GM12878 (cell line): ENCODE measurements around the gene PRICKLE3. TPM values are rescaled to one million over a fixed set of nuclear protein-coding genes. Genes with fewer than 3 reads are reported as not detected.

Experiments used
- ATAC-seq: fragments of 200-7000 bp; cut with Tn5 transposase; 3 replicates; pipeline ENCODE4 v1.9.1; 2020; ENCODE audit warnings: mild to moderate bottlenecking, moderate library complexity
- BruUV-seq: library from RNA; stranded (reverse); fragments of 400-500 nt; replicated peaks from 2 replicates; lab custom pipeline; 2021; lab: Mats Ljungman, UMichigan
- CTCF ChIA-PET: fragments of 300-600 bp; sonication (Branson Sonifier 250); formaldehyde crosslinking; extraction: SDS; loops from one replicate; lab custom pipeline; 2021; ENCODE audit warnings: inconsistent platforms; lab: Yijun Ruan, JAX
- POLR2A ChIA-PET: fragments of 350-600 bp; formaldehyde crosslinking; extraction: SDS; loops from one replicate; lab custom pipeline; 2021; ENCODE audit warnings: inconsistent platforms; lab: Charles Lee
- RAD21 ChIA-PET: fragments of 300-600 bp; sonication (Branson Sonifier 250); formaldehyde crosslinking; loops from one replicate; lab custom pipeline; 2023; ENCODE audit warnings: antibody characterized with exemption; ENCODE audit not compliant: unreplicated experiment; lab: Charles Lee
- SMC1A ChIA-PET: fragments of 300-600 bp; sonication (Branson Sonifier 250); formaldehyde crosslinking; loops from one replicate; lab custom pipeline; 2023; ENCODE audit not compliant: unreplicated experiment, uncharacterized antibody; lab: Charles Lee
- DNase-seq: peaks from one replicate; pipeline ENCODE4 v3.0.0-alpha.2; 2011; ENCODE audit warnings: low read depth, low spot score
- FAIRE-seq: peaks from 3 replicates; lab custom pipeline; 2011; peaks lifted over from hg19 to GRCh38; lab: Jason Lieb, UNC
- H2AFZ ChIP-seq: 2 replicates; pipeline ENCODE4 v1.6.0; 2011; ENCODE audit warnings: low read depth, low read length, control low read depth; ENCODE audit not compliant: control insufficient read depth
- H3K27ac ChIP-seq: 2 replicates; pipeline ENCODE4 v1.5.1; 2011; ENCODE audit warnings: control low read depth; ENCODE audit not compliant: control insufficient read depth, insufficient read depth
- H3K27me3 ChIP-seq, 2 experiments: replicated peaks in 1 of 2; 2 replicates each; pipeline versions ENCODE4 v1.6.0 to v1.6.1; 2011; ENCODE audit warnings: low read length in 1 of 2; ENCODE audit not compliant: control insufficient read depth in 2 of 2, insufficient read depth in 2 of 2
- H3K36me3 ChIP-seq, 2 experiments: 2 replicates each; pipeline ENCODE4 v1.5.1; 2011; ENCODE audit warnings: low read length in 1 of 2; ENCODE audit not compliant: control insufficient read depth in 2 of 2, insufficient read depth in 2 of 2
- H3K4me1 ChIP-seq: 2 replicates; pipeline ENCODE4 v1.6.1; 2011; ENCODE audit warnings: mild to moderate bottlenecking, low read length, moderate library complexity, mixed read lengths; ENCODE audit not compliant: control insufficient read depth, insufficient read depth
- H3K4me2 ChIP-seq: 2 replicates; pipeline ENCODE4 v1.6.0; 2011; ENCODE audit warnings: control low read depth; ENCODE audit not compliant: control insufficient read depth, insufficient read depth
- H3K4me3 ChIP-seq: fragments of 200-600 bp; sonication (generic); 2 replicates; pipeline ENCODE4 v1.5.1; 2016
- H3K79me2 ChIP-seq: 2 replicates; pipeline ENCODE4 v1.6.0; 2011; ENCODE audit warnings: low read length; ENCODE audit not compliant: control insufficient read depth, insufficient read depth
- H3K9ac ChIP-seq: 2 replicates; pipeline ENCODE4 v1.8.0; 2011; ENCODE audit warnings: low read length, control low read depth, mixed read lengths; ENCODE audit not compliant: control insufficient read depth, insufficient read depth
- H3K9me3 ChIP-seq: replicated peaks from 3 replicates; pipeline ENCODE4 v1.5.1; 2011; ENCODE audit warnings: mild to moderate bottlenecking, low read length; ENCODE audit not compliant: control insufficient read depth, insufficient read depth
- H4K20me1 ChIP-seq: 2 replicates; pipeline ENCODE4 v1.6.0; 2011; ENCODE audit not compliant: control insufficient read depth, insufficient read depth
- ATF7 ChIP-seq: fragments of 450-650 bp; IDR thresholded peaks from 2 replicates; pipeline ENCODE4 v1.6.1; 2016; ENCODE audit warnings: low read depth, mild to moderate bottlenecking
- DPF2 ChIP-seq: fragments of 450-650 bp; IDR thresholded peaks from 2 replicates; pipeline ENCODE4 v1.6.1; 2017; ENCODE audit warnings: mild to moderate bottlenecking
- EED ChIP-seq: sonication (generic); IDR thresholded peaks from 2 replicates; pipeline ENCODE4 v1.6.1; 2016; ENCODE audit warnings: antibody characterized with exemption, low read depth
- ELK1 ChIP-seq: IDR thresholded peaks from 2 replicates; pipeline ENCODE4 v1.6.1; 2012; ENCODE audit warnings: low read depth, low read length, improper control_type of control experiment
- EZH2 ChIP-seq: IDR thresholded peaks from 2 replicates; pipeline ENCODE4 v1.6.1; 2012; ENCODE audit warnings: low read depth, mild to moderate bottlenecking, control low read depth, inconsistent platforms, low read length, borderline replicate concordance; ENCODE audit not compliant: control insufficient read depth
- FOS ChIP-seq: IDR thresholded peaks from 3 replicates; pipeline ENCODE4 v1.6.1; 2011; ENCODE audit warnings: borderline replicate concordance; ENCODE audit not compliant: insufficient read length; ENCODE audit errors: extremely low read depth
- HDGF ChIP-seq: fragments of 450-650 bp; IDR thresholded peaks from 2 replicates; pipeline ENCODE4 v1.6.1; 2016; ENCODE audit warnings: antibody characterized with exemption
- MEF2B ChIP-seq: fragments of 450-650 bp; IDR thresholded peaks from 2 replicates; pipeline ENCODE4 v1.6.1; 2018; ENCODE audit warnings: mild to moderate bottlenecking, moderate library complexity; ENCODE audit not compliant: partially characterized antibody, poor library complexity, severe bottlenecking
- NFYA ChIP-seq: IDR thresholded peaks from 2 replicates; pipeline ENCODE4 v1.6.1; 2011; ENCODE audit warnings: low read depth, mild to moderate bottlenecking, low read length, improper control_type of control experiment, borderline replicate concordance
- PAX8 ChIP-seq: fragments of 450-650 bp; IDR thresholded peaks from 2 replicates; pipeline ENCODE4 v1.6.1; 2017; ENCODE audit warnings: mild to moderate bottlenecking, moderate library complexity
- PKNOX1 ChIP-seq: fragments of 450-650 bp; IDR thresholded peaks from 2 replicates; pipeline ENCODE4 v1.6.1; 2016; ENCODE audit warnings: mild to moderate bottlenecking
- SREBF1 ChIP-seq: IDR thresholded peaks from 2 replicates; pipeline ENCODE4 v1.6.1; 2012; ENCODE audit warnings: mild to moderate bottlenecking, low read length
- SUPT20H ChIP-seq: IDR thresholded peaks from 2 replicates; pipeline ENCODE4 v1.6.1; 2011; ENCODE audit warnings: low read depth, mild to moderate bottlenecking, low read length, moderate library complexity, borderline replicate concordance; ENCODE audit not compliant: control insufficient read depth
- ZNF207 ChIP-seq: fragments of 450-650 bp; IDR thresholded peaks from 2 replicates; pipeline ENCODE4 v1.6.1; 2014; ENCODE audit warnings: antibody characterized with exemption, mild to moderate bottlenecking, borderline replicate concordance
- ZNF24 ChIP-seq: fragments of 450-650 bp; IDR thresholded peaks from 2 replicates; pipeline ENCODE4 v1.6.1; 2017; ENCODE audit warnings: antibody characterized with exemption, mild to moderate bottlenecking
- WGBS: methylation state at CpG from one replicate; pipeline ENCODE4 v1.1.6; 2016; ENCODE audit warnings: low lambda C conversion rate; ENCODE audit not compliant: insufficient replicate concordance, insufficient coverage; ENCODE audit errors: missing lambda C conversion rate; 5-methylcytosine and 5-hydroxymethylcytosine counted together
- in situ Hi-C: fragments of 300-500 bp; cut with MboI; formaldehyde crosslinking; loops from 9 replicates; pipeline ENCODE4 v1.14.3; 2018; ENCODE audit warnings: mixed read lengths
- intact Hi-C: fragments of 100-400 bp; cut with micrococcal nuclease; formaldehyde crosslinking; loops from one replicate; pipeline ENCODE4 v1.14.2; 2022; ENCODE audit not compliant: unreplicated experiment
- polyA plus RNA-seq, 11 experiments: library from polyadenylated mRNA; depleted of rRNA in 4 of 11; unstranded in 6 of 11; stranded (reverse) in 5 of 11; fragments of >200 nt; fragmentation: Nextera tagmentation in 4 of 11; fragmentation: Illumina TruSeq in 1 of 11; extraction: Ambion mirVana in 4 of 11; extraction: Trizol in 1 of 11; gene quantifications; 1 replicate in 1 of 11; 2 replicates in 10 of 11; pipeline versions ENCODE4 v1.2.1 to v1.2.3, GENCODE V29; 2011 to 2016; ENCODE audit warnings: inconsistent platforms in 2 of 11, missing spikeins in 2 of 11, low read depth in 1 of 11
- total RNA-seq, 4 experiments: library from RNA; depleted of rRNA in 3 of 4; stranded (reverse); fragments of >200 nt in 3 of 4; fragmentation: Illumina TruSeq in 1 of 4; extraction: Trizol in 1 of 4; gene quantifications; 2 replicates each; pipeline versions ENCODE4 v1.2.1 to v1.2.3, GENCODE V29; 2013 to 2021
- TF ChIP-seq, protein P1 (sequence below): IDR thresholded peaks from 2 replicates; pipeline ENCODE4 v1.6.1; 2011; ENCODE audit warnings: low read depth, low read length, improper control_type of control experiment, borderline replicate concordance
- TF ChIP-seq, protein P2 (sequence below): fragments of 450-650 bp; conservative IDR thresholded peaks from 2 replicates; pipeline ENCODE4 v1.6.1; 2017; ENCODE audit warnings: mild to moderate bottlenecking, moderate library complexity

The PRICKLE3 gene
- total and polyA plus RNA-seq, 10 of the 15 experiments (the other 5 are each of a cell fraction or from before 2014, with no cell fraction given): 0.69 to 17.4 (median 7.6) TPM

- H3K36me3 ChIP-seq: no peaks in the 10 kb centered on the region
- BruUV-seq: no TSS peak
- ChIA-PET POLR2A (interaction anchor here (0.6 to 3.3 kb wide), 11 partner anchors 11 to 258 kb away, joined by 3 to 14 read pairs (median 4); partner anchors contain the start of genes PLP2, PQBP1, TFE3 and TIMM17B), SMC1A (interaction anchor here (0.8 to 2.3 kb wide), 8 partner anchors 12 to 75 kb away, joined by 3 to 14 read pairs (median 4); partner anchors contain the start of gene WDR45), RAD21 (interaction anchor here (0.7 to 2.1 kb wide), 10 partner anchors 8 to 76 kb away, joined by 3 to 11 read pairs (median 4); partner anchors contain the start of genes PLP2 and WDR45), CTCF (interaction anchor here (0.6 to 3.1 kb wide), 13 partner anchors 9 to 114 kb away, joined by 3 to 33 read pairs (median 4); partner anchors contain the start of gene GPKOW)
- FAIRE-seq (no peak), ATAC-seq (peak; percentile 52), DNase-seq (no peak)
- H3K9me3 ChIP-seq: no peaks in the 10 kb centered on the region
- WGBS: 40% methylated on average over 18 of the region's 18 CpGs
- peak overlapping the region; percentile 62; the same call in 1 of the 2 replicates for H3K4me3 ChIP-seq
- H2AFZ ChIP-seq: peak overlapping the region; percentile 45
- H3K4me1 ChIP-seq: no peaks in the 10 kb centered on the region
- H3K27ac ChIP-seq: no peak overlapping the region
- intact Hi-C loops (no loop called here), in situ Hi-C loops (no loop called here)
- no peaks in the 10 kb centered on the region for H4K20me1 ChIP-seq
- no peaks in the 10 kb centered on the region for H3K27me3 ChIP-seq
- no peaks in the 10 kb centered on the region for H3K79me2 ChIP-seq
- H3K4me2 ChIP-seq: peak overlapping the region; percentile 67
- peak overlapping the region; percentile 63 for H3K9ac ChIP-seq
- TF ChIP-seq ELK1: no peak
- TF ChIP-seq MEF2B: no peak
- TF ChIP-seq HDGF: no peak
- no peak for TF ChIP-seq SREBF1
- TF ChIP-seq EZH2: no peak
- TF ChIP-seq FOS: no peak
- TF ChIP-seq PAX8: no peak
- no peak for TF ChIP-seq NFYA
- TF ChIP-seq, protein P1, sequence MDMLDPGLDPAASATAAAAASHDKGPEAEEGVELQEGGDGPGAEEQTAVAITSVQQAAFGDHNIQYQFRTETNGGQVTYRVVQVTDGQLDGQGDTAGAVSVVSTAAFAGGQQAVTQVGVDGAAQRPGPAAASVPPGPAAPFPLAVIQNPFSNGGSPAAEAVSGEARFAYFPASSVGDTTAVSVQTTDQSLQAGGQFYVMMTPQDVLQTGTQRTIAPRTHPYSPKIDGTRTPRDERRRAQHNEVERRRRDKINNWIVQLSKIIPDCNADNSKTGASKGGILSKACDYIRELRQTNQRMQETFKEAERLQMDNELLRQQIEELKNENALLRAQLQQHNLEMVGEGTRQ: no peak
- TF ChIP-seq ZNF24: no peak
- TF ChIP-seq EED: no peak
- TF ChIP-seq, protein P2, sequence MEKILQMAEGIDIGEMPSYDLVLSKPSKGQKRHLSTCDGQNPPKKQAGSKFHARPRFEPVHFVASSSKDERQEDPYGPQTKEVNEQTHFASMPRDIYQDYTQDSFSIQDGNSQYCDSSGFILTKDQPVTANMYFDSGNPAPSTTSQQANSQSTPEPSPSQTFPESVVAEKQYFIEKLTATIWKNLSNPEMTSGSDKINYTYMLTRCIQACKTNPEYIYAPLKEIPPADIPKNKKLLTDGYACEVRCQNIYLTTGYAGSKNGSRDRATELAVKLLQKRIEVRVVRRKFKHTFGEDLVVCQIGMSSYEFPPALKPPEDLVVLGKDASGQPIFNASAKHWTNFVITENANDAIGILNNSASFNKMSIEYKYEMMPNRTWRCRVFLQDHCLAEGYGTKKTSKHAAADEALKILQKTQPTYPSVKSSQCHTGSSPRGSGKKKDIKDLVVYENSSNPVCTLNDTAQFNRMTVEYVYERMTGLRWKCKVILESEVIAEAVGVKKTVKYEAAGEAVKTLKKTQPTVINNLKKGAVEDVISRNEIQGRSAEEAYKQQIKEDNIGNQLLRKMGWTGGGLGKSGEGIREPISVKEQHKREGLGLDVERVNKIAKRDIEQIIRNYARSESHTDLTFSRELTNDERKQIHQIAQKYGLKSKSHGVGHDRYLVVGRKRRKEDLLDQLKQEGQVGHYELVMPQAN: no peak
- no peak for TF ChIP-seq SUPT20H
- TF ChIP-seq PKNOX1: no peak
- no peak; the same call in 1 of the 2 replicates for TF ChIP-seq ATF7
- TF ChIP-seq ZNF207: no peak
- no peak for TF ChIP-seq DPF2
These were observed 30.8 kb downstream of the PRICKLE3 start for GRCh38 chrX:49155243-49155899.
